ENCODE data around the gene PAX5.

DNA sequence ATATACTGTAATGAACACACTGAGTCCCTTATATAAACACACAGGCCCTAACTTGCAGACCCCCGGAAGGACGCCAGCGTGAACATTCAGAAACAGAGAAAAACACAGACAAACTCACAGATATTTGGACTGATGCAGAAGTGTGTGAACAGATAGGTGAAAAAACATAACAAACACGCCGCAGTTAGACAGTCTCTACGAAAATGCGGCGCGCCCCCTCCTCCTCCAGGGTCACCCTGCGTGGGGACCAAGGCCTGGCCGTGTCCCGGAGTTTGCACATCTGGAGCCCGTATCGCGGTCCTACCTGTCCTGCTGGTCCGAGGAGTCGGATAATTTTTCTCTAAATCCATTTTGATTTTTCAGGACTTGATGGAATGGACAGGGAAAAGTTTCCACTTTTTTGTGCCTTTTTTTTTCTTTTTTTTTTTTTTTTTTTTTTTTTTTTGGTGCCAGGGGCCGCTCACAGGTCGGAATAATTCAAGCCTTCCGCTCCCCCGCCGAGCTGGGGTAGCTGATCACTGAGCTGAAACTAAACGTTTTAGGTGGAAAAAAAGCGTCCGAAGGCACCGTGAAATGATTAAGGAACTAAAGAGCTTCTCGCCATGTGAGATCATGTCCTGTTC is at the start of gene PAX5:
- TF ChIP-seq MIER2 (CRISPR knock-in tag; IDR thresholded peaks at IDR 0.05) = no peak
- TF ChIP-seq ZSCAN30 (CRISPR knock-in tag; IDR thresholded peaks at IDR 0.05) = no peak
- TF ChIP-seq ETV6 (CRISPR knock-in tag; conservative IDR thresholded peaks at IDR 0.05) = no peak
- no peak for TF ChIP-seq KDM5B (CRISPR knock-in tag; IDR thresholded peaks at IDR 0.05; ENCODE audit: borderline replicate concordance)
- TF ChIP-seq, protein P1, sequence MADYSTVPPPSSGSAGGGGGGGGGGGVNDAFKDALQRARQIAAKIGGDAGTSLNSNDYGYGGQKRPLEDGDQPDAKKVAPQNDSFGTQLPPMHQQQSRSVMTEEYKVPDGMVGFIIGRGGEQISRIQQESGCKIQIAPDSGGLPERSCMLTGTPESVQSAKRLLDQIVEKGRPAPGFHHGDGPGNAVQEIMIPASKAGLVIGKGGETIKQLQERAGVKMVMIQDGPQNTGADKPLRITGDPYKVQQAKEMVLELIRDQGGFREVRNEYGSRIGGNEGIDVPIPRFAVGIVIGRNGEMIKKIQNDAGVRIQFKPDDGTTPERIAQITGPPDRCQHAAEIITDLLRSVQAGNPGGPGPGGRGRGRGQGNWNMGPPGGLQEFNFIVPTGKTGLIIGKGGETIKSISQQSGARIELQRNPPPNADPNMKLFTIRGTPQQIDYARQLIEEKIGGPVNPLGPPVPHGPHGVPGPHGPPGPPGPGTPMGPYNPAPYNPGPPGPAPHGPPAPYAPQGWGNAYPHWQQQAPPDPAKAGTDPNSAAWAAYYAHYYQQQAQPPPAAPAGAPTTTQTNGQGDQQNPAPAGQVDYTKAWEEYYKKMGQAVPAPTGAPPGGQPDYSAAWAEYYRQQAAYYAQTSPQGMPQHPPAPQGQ (CRISPR knock-in tag; IDR thresholded peaks at IDR 0.05; ENCODE audit: borderline replicate concordance) = no peak
- no peak for TF ChIP-seq ZIK1 (CRISPR knock-in tag; IDR thresholded peaks at IDR 0.05; ENCODE audit: borderline replicate concordance, low read depth)
- no peak for TF ChIP-seq ZNF644 (CRISPR knock-in tag; IDR thresholded peaks at IDR 0.05; ENCODE audit: low read depth)
- TF ChIP-seq, protein P2, sequence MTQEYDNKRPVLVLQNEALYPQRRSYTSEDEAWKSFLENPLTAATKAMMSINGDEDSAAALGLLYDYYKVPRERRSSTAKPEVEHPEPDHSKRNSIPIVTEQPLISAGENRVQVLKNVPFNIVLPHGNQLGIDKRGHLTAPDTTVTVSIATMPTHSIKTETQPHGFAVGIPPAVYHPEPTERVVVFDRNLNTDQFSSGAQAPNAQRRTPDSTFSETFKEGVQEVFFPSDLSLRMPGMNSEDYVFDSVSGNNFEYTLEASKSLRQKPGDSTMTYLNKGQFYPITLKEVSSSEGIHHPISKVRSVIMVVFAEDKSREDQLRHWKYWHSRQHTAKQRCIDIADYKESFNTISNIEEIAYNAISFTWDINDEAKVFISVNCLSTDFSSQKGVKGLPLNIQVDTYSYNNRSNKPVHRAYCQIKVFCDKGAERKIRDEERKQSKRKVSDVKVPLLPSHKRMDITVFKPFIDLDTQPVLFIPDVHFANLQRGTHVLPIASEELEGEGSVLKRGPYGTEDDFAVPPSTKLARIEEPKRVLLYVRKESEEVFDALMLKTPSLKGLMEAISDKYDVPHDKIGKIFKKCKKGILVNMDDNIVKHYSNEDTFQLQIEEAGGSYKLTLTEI (CRISPR knock-in tag; conservative IDR thresholded peaks at IDR 0.05) = no peak
- TF ChIP-seq, protein P3, sequence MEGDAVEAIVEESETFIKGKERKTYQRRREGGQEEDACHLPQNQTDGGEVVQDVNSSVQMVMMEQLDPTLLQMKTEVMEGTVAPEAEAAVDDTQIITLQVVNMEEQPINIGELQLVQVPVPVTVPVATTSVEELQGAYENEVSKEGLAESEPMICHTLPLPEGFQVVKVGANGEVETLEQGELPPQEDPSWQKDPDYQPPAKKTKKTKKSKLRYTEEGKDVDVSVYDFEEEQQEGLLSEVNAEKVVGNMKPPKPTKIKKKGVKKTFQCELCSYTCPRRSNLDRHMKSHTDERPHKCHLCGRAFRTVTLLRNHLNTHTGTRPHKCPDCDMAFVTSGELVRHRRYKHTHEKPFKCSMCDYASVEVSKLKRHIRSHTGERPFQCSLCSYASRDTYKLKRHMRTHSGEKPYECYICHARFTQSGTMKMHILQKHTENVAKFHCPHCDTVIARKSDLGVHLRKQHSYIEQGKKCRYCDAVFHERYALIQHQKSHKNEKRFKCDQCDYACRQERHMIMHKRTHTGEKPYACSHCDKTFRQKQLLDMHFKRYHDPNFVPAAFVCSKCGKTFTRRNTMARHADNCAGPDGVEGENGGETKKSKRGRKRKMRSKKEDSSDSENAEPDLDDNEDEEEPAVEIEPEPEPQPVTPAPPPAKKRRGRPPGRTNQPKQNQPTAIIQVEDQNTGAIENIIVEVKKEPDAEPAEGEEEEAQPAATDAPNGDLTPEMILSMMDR (CRISPR knock-in tag; IDR thresholded peaks at IDR 0.05) = no peak
- no peak for TF ChIP-seq HNF4A (CRISPR knock-in tag; IDR thresholded peaks at IDR 0.05)
- TF ChIP-seq, protein P4, sequence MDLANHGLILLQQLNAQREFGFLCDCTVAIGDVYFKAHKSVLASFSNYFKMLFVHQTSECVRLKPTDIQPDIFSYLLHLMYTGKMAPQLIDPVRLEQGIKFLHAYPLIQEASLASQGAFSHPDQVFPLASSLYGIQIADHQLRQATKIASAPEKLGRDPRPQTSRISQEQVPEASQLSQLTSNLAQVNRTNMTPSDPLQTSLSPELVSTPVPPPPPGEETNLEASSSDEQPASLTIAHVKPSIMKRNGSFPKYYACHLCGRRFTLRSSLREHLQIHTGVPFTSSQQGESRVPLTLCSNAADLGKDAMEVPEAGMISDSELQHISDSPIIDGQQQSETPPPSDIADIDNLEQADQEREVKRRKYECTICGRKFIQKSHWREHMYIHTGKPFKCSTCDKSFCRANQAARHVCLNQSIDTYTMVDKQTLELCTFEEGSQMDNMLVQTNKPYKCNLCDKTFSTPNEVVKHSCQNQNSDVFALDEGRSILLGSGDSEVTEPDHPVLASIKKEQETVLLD (CRISPR knock-in tag; IDR thresholded peaks at IDR 0.05; ENCODE audit: low read depth) = no peak

Measured in HepG2 (cell line).